Prostate gland (tissue), 2 donors: ENCODE measurements around the gene RBFOX1. TPM values are rescaled to one million over a fixed set of nuclear protein-coding genes. Genes with fewer than 3 reads are reported as not detected.

Source experiments
- DNase-seq: peaks from one replicate; pipeline ENCODE4 v3.0.0-alpha.2; 2019; ENCODE audit warnings: low spot score
- H3K27ac ChIP-seq, 2 donors: fragments of 200-600 bp; sonication (generic); 2 replicates each; pipeline ENCODE4 v1.5.1; 2017 to 2019
- H3K27me3 ChIP-seq: fragments of 200-600 bp; sonication (generic); replicated peaks from 2 replicates; pipeline ENCODE4 v1.5.1; 2019; ENCODE audit not compliant: insufficient read depth
- H3K36me3 ChIP-seq, 2 donors: fragments of 200-600 bp; sonication (generic); 1 replicate in 1 of 2; 2 replicates in 1 of 2; pipeline versions ENCODE4 v1.5.1 to v1.8.1; 2017 to 2019
- H3K4me1 ChIP-seq: fragments of 200-600 bp; sonication (generic); replicated peaks from 2 replicates; pipeline ENCODE4 v1.5.1; 2019
- H3K4me3 ChIP-seq, 2 donors: fragments of 200-600 bp; sonication (generic); 2 replicates each; pipeline ENCODE4 v1.5.1; 2017 to 2019
- H3K9me3 ChIP-seq: fragments of 200-600 bp; sonication (generic); 2 replicates; pipeline ENCODE4 v1.5.1; 2017
- POLR2A ChIP-seq: fragments of 450-650 bp; IDR thresholded peaks from one replicate; pipeline ENCODE4 v1.6.1; 2016; ENCODE audit warnings: antibody characterized with exemption, mild to moderate bottlenecking
- POLR2AphosphoS5 ChIP-seq: sonication (generic); formaldehyde crosslinking; IDR thresholded peaks from one replicate; pipeline ENCODE4 v1.6.1; 2017; ENCODE audit warnings: antibody characterized with exemption
- WGBS: methylation state at CpG from one replicate; pipeline ENCODE4 v1.1.5; 2018; 5-methylcytosine and 5-hydroxymethylcytosine counted together
- intact Hi-C: fragments of 100-400 bp; cut with DNase I; formaldehyde crosslinking; loops from one replicate; pipeline ENCODE4 v1.14.2; 2022
- total RNA-seq, 2 donors: library from RNA; depleted of rRNA; stranded (reverse); fragments of >200 nt; gene quantifications; one replicate each; pipeline ENCODE4 v1.1.0, GENCODE V29; 2016
- TF ChIP-seq, protein P1 (sequence below), 4 experiments: fragments of 200-600 bp in 2 of 4; fragments of 450-650 bp in 2 of 4; sonication (generic) in 2 of 4; IDR thresholded peaks; 1 replicate in 3 of 4; 2 replicates in 1 of 4; pipeline ENCODE4 v1.5.1; 2016 to 2019; ENCODE audit warnings: antibody characterized with exemption in 4 of 4, mild to moderate bottlenecking in 2 of 4, moderate library complexity in 2 of 4

Gene RBFOX1
- total RNA-seq, 2 donors from 2014 or later = 1.3 to 1.5 TPM

DNA sequence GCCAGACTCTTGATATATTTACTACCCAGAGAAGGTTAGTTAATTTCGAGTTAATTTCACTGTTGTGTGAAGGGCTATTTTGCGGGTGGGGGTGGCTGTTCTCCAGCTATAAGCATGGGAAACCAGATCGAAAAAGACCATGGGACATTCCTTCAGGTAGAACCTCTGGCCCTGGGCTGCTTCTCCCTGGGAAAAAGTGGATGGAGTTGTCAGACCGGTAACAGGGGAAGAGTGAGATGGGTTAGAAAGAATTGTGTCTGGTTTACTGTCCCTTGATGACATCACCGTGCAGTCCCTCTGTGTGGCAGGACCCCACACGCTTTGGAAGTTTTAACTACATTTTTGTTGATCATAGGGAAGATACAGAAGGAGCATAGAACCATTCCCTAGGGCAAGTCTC, 296.3 kb downstream of the RBFOX1 start:
- Histone ChIP-seq H3K4me1 (no peaks in the 10 kb centered on the region), H3K4me3 (no peak overlapping the region), H3K27ac (no peak overlapping the region), H3K27me3 (no peaks in the 10 kb centered on the region), H3K9me3 (no peaks in the 10 kb centered on the region), H3K36me3 (no peaks in the 10 kb centered on the region)
- DNase-seq = no peak
- WGBS = 51% methylated on average over 6 of the region's 6 CpGs
- TF ChIP-seq, protein P1, sequence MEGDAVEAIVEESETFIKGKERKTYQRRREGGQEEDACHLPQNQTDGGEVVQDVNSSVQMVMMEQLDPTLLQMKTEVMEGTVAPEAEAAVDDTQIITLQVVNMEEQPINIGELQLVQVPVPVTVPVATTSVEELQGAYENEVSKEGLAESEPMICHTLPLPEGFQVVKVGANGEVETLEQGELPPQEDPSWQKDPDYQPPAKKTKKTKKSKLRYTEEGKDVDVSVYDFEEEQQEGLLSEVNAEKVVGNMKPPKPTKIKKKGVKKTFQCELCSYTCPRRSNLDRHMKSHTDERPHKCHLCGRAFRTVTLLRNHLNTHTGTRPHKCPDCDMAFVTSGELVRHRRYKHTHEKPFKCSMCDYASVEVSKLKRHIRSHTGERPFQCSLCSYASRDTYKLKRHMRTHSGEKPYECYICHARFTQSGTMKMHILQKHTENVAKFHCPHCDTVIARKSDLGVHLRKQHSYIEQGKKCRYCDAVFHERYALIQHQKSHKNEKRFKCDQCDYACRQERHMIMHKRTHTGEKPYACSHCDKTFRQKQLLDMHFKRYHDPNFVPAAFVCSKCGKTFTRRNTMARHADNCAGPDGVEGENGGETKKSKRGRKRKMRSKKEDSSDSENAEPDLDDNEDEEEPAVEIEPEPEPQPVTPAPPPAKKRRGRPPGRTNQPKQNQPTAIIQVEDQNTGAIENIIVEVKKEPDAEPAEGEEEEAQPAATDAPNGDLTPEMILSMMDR (IDR thresholded peaks at IDR 0.05) = no peak
- TF ChIP-seq POLR2A (no peak), POLR2AphosphoS5 (no peak)
- intact Hi-C loops = no loop called here

DNA sequence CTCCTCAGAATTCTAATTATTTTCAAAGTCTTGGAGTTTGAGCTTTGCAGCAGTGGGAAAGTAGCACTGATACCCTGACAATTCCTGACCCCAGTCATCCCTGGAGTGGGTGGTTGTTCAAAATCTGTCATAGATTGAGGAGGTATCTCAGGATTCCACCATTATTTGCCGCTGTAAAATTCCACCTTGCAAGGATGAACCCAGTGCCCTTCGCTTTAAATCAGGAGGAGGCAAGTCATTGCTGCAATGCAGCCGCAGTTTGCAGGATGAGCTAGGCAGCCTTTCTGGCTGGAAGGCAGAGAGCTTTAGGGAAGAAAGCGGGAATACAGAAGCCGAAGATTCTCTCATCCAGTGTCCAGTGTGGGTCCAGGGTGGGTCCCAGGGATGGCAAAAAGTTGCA, 296.9 kb downstream of the RBFOX1 start:
- H3K27me3 ChIP-seq = no peaks in the 10 kb centered on the region
- 92% methylated on average over 5 of the region's 5 CpGs for WGBS
- H3K4me1 ChIP-seq = no peaks in the 10 kb centered on the region
- H3K36me3 ChIP-seq = no peaks in the 10 kb centered on the region
- TF ChIP-seq POLR2AphosphoS5 (no peak), POLR2A (no peak)
- TF ChIP-seq, protein P1 (IDR thresholded peaks at IDR 0.05) = no peak
- intact Hi-C loops = no loop called here
- no peak overlapping the region for H3K4me3 ChIP-seq
- no peak for DNase-seq
- no peak overlapping the region for H3K27ac ChIP-seq
- H3K9me3 ChIP-seq = no peaks in the 10 kb centered on the region

DNA sequence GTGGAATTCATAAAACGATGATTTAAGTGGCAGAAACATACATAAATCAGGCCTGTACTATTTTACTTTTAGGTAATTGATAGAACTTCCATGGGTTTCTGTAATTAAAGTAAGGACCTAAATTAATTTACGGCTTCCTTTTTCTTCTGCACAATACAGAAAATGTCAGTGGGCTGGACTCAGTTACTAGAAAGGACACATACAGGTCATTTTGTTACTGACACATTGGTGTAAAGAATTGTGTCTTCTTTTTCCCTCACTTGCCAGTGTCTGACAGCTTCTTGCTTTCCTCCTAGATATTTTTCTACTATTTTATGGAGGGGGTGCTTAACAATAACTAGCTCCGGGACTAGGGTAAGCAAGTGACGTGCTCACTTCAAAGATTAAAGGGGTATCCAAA, 304.8 kb downstream of the RBFOX1 start:
- Histone ChIP-seq H3K36me3 (no peaks in the 10 kb centered on the region), H3K4me1 (no peaks in the 10 kb centered on the region), H3K9me3 (no peaks in the 10 kb centered on the region), H3K4me3 (no peak overlapping the region), H3K27ac (no peak overlapping the region), H3K27me3 (no peaks in the 10 kb centered on the region)
- TF ChIP-seq, protein P1 (IDR thresholded peaks at IDR 0.05) = no peak
- TF ChIP-seq POLR2AphosphoS5 = no peak
- TF ChIP-seq POLR2A = no peak
- DNase-seq = no peak
- intact Hi-C loops = no loop called here
- WGBS = 89% methylated on average over 4 of the region's 4 CpGs

DNA sequence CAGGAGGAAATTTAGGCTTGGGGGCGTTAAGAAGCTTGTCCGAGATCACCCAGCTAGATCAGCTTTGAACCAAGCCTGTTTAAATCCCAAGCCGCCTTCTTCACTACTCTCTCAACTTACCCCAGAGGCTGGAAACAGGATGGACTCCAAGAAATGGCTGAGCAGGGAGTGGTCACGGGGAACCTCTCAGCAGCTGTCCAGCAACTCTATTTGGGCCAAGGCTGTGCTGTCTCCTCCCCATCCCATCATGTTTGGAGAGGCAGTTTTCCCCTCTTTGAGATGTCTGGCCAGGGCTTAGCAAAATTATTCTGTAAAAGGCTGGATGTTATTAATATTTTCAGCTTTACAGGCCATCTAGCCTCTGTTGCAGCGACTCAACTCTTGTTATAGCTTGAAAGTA, 305.7 kb downstream of the RBFOX1 start:
- DNase-seq = no peak
- no peaks in the 10 kb centered on the region for H3K27me3 ChIP-seq
- intact Hi-C loops = no loop called here
- H3K9me3 ChIP-seq = no peaks in the 10 kb centered on the region
- no peaks in the 10 kb centered on the region for H3K36me3 ChIP-seq
- H3K4me3 ChIP-seq = no peak overlapping the region
- no peak overlapping the region for H3K27ac ChIP-seq
- H3K4me1 ChIP-seq = no peaks in the 10 kb centered on the region
- TF ChIP-seq POLR2AphosphoS5 (no peak), POLR2A (no peak)
- TF ChIP-seq, protein P1 (IDR thresholded peaks at IDR 0.05) = no peak
- WGBS = 93% methylated on average over 5 of the region's 5 CpGs

DNA sequence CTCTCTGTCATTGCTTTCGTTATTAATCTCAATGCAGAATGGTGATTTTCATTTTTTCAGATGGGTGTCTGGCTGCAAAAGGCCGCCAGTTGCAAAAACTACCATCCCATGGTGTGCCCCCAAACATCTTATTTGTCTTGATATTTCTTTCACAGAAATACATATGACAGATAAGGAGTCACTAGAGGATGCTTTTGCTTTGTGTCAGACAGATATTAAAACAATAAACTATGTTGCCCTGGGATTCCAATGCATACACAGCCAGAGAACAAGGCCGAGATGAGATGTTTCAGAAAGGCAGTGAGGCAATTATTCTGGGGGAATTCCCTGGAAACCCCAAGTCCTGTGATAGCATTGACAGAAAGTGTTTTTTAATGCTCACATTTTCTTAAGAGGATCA, 307.7 kb downstream of the RBFOX1 start:
- H3K27me3 ChIP-seq = no peaks in the 10 kb centered on the region
- no peaks in the 10 kb centered on the region for H3K36me3 ChIP-seq
- no peaks in the 10 kb centered on the region for H3K9me3 ChIP-seq
- TF ChIP-seq POLR2A = no peak
- no peak for TF ChIP-seq POLR2AphosphoS5
- no peak for DNase-seq
- intact Hi-C loops = no loop called here
- no peak overlapping the region for H3K27ac ChIP-seq
- 77% methylated on average over 3 of the region's 3 CpGs for WGBS
- H3K4me1 ChIP-seq = no peaks in the 10 kb centered on the region
- no peak overlapping the region for H3K4me3 ChIP-seq
